ENCODE data around the gene CISH.

Gene CISH

GRCh38 chr3:50594253-50594785 is 17.3 kb downstream of the CISH start:
- no peak overlapping the region for H3K27ac ChIP-seq
- no peak for TF ChIP-seq ZFX (IDR thresholded peaks at IDR 0.05)
- TF ChIP-seq CTCF (conservative IDR thresholded peaks at IDR 0.05): no peak

DNA sequence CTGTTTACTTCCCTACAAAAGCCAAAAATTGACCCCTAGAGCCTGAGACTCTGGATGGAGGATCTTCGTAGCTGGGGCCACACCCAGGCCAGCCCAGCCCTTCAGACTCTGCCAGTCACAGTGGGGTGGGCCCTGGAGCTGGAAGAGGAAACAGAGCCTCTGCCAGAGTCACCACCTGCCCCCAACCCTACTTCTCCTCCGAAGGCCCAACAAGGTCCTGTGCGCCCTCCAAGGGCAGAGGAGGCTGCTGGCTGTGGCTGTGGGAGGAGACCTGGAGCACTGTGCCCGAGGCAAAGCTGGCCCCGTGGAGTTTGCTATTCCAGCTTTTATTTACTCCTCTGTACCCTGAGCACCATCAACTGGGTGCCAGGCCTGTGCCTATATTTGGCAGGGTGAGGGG is 19.0 kb downstream of the CISH start:
- no peak for TF ChIP-seq ZFX (IDR thresholded peaks at IDR 0.05)
- no peak for TF ChIP-seq CTCF (conservative IDR thresholded peaks at IDR 0.05)
- no peak overlapping the region for H3K27ac ChIP-seq

GRCh38 chr3:50591196-50591741 is 20.3 kb downstream of the CISH start:
- no peak overlapping the region for H3K27ac ChIP-seq
- TF ChIP-seq CTCF (conservative IDR thresholded peaks at IDR 0.05): no peak
- no peak for TF ChIP-seq ZFX (IDR thresholded peaks at IDR 0.05)

- TF ChIP-seq ZFX (IDR thresholded peaks at IDR 0.05) (no peak), CTCF (conservative IDR thresholded peaks at IDR 0.05) (no peak)
- no peak overlapping the region for H3K27ac ChIP-seq
These were observed 22.7 kb downstream of the CISH start for GRCh38 chr3:50588759-50589433.

DNA sequence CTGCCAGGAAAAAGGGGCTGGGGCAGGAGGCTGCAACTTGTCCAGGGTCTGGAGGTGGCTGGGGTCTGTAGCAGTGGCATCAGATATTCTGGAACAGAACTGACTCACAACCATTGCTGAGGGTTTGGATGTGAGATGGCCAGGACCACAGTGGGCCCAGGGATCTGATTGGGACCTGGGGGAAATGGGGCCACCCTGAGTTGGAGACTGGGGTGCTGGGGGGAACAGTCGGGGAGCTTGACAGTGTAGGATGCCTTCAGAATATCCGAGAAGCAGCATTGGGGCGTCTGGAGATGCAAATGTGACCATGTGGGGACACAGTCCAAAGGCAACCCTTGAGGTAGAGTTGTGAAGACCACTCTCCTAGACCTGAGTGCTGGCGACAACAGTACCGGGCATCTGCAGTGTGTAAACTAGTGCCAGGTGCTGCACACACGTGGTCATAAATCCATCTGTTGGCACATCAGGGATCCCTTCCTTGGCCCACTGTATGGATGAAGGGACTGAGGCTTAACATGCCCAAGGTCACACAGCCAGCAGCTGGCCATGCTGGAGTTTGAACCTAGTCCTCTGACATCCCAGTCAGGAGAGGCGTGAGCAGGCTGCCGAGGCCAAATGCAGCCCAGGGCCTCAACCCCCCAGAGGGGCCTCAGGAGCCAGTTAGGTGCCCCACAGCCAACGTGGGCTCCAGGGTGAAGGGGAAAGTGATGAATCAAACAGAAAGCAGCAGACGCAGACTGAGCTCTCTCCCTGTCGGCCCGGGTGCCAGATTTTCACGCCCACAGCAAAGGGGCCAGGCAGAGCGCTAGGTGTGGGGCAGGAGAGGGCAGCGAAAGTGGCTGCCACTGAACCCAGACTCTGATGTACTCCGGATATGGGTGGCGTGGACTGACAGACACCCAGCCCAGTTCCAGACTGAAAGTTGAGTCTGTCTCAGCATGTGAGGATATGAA is 23.5 kb downstream of the CISH start:
- TF ChIP-seq ZFX (IDR thresholded peaks at IDR 0.05): no peak
- H3K27ac ChIP-seq: no peak overlapping the region

GRCh38 chr3:50587373-50587772 is 24.2 kb downstream of the CISH start:
- TF ChIP-seq ZFX (IDR thresholded peaks at IDR 0.05) (no peak), CTCF (conservative IDR thresholded peaks at IDR 0.05) (no peak)
- no peak overlapping the region for H3K27ac ChIP-seq

- H3K27ac ChIP-seq: no peak overlapping the region
- TF ChIP-seq ZFX (IDR thresholded peaks at IDR 0.05) (no peak), CTCF (conservative IDR thresholded peaks at IDR 0.05) (no peak)
These were observed 24.9 kb downstream of the CISH start for GRCh38 chr3:50586763-50587070.
